MM.1S (cell line): ENCODE results near the gene GALNT15.
A peak's percentile ranks its signal among the peaks of the same experiment; 100 is the strongest.

Experiments
- DNase-seq: peaks from one replicate; pipeline ENCODE4 v3.0.0-alpha.2; 2015
- H2AFZ ChIP-seq: fragments of 300-600 bp; sonication (generic); 2 replicates; pipeline ENCODE4 v1.6.0; 2016; ENCODE audit warnings: antibody characterized with exemption, low read length
- H3F3A ChIP-seq: fragments of 300-600 bp; sonication (generic); 2 replicates; pipeline ENCODE4 v1.6.1; 2016; ENCODE audit warnings: mild to moderate bottlenecking, antibody characterized with exemption, low read length, moderate library complexity, mixed read lengths; ENCODE audit not compliant: insufficient read depth
- H3K27ac ChIP-seq: fragments of 300-600 bp; sonication (generic); 2 replicates; pipeline ENCODE4 v1.5.1; 2016; ENCODE audit warnings: mild to moderate bottlenecking, low read length
- H3K27me3 ChIP-seq: fragments of 300-600 bp; sonication (generic); replicated peaks from 2 replicates; pipeline ENCODE4 v1.6.0; 2016; ENCODE audit warnings: low read length; ENCODE audit not compliant: insufficient read depth
- H3K36me3 ChIP-seq: fragments of 300-600 bp; sonication (generic); replicated peaks from 2 replicates; pipeline ENCODE4 v1.6.1; 2016; ENCODE audit warnings: mild to moderate bottlenecking, low read length, mixed read lengths; ENCODE audit not compliant: insufficient read depth
- H3K4me1 ChIP-seq: fragments of 300-600 bp; sonication (generic); 2 replicates; pipeline ENCODE4 v1.6.1; 2016; ENCODE audit warnings: low read length, mixed read lengths
- H3K4me2 ChIP-seq: fragments of 300-600 bp; sonication (generic); 2 replicates; pipeline ENCODE4 v1.6.0; 2016; ENCODE audit warnings: low read depth, low read length
- H3K4me3 ChIP-seq: fragments of 300-600 bp; sonication (generic); 2 replicates; pipeline ENCODE4 v1.5.1; 2016; ENCODE audit warnings: low read length, mixed read lengths
- H3K79me2 ChIP-seq: fragments of 300-600 bp; sonication (generic); 2 replicates; pipeline ENCODE4 v1.6.1; 2016; ENCODE audit warnings: mixed run types, low read length, mixed read lengths
- H3K9ac ChIP-seq: fragments of 300-600 bp; sonication (generic); 2 replicates; pipeline ENCODE4 v1.6.1; 2016; ENCODE audit warnings: low read length, mixed read lengths
- H3K9me2 ChIP-seq: fragments of 300-600 bp; sonication (generic); replicated peaks from 2 replicates; pipeline ENCODE4 v1.6.1; 2016; ENCODE audit warnings: mild to moderate bottlenecking, low read length, mixed read lengths; ENCODE audit not compliant: insufficient read depth
- H3K9me3 ChIP-seq: fragments of 300-600 bp; sonication (generic); replicated peaks from 2 replicates; pipeline ENCODE4 v1.6.1; 2016; ENCODE audit warnings: mild to moderate bottlenecking, low read length, mixed read lengths; ENCODE audit not compliant: insufficient read depth
- H4K20me1 ChIP-seq: fragments of 300-600 bp; sonication (generic); 2 replicates; pipeline ENCODE4 v1.6.1; 2016; ENCODE audit warnings: mild to moderate bottlenecking, low read length, moderate library complexity, mixed read lengths; ENCODE audit not compliant: insufficient read depth
- CTCF ChIP-seq: fragments of 300-600 bp; sonication (generic); IDR thresholded peaks from 2 replicates; pipeline ENCODE4 v1.5.1; 2016; ENCODE audit warnings: antibody characterized with exemption, low read length, mixed read lengths
- EZH2 ChIP-seq: fragments of 300-600 bp; sonication (generic); optimal IDR thresholded peaks from 2 replicates; pipeline ENCODE3; 2017; ENCODE audit warnings: low read depth, mild to moderate bottlenecking, antibody characterized with exemption, low read length, mixed read lengths
- EZH2phosphoT487 ChIP-seq: fragments of 300-600 bp; sonication (generic); IDR thresholded peaks from 2 replicates; pipeline ENCODE4 v1.6.1; 2018; ENCODE audit warnings: antibody characterized with exemption, low read length

The GALNT15 gene

GRCh38 chr3:16200411-16200810, 25.9 kb downstream of the GALNT15 start:
- Histone ChIP-seq H3K9me3 (no peaks in the 10 kb centered on the region), H3K36me3 (no peaks in the 10 kb centered on the region), H3K27me3 (no peaks in the 10 kb centered on the region), H3K79me2 (no peaks in the 10 kb centered on the region), H3K4me2 (no peak overlapping the region), H2AFZ (no peak overlapping the region), H3F3A (no peaks in the 10 kb centered on the region), H3K27ac (no peak overlapping the region), H4K20me1 (no peaks in the 10 kb centered on the region), H3K4me3 (no peak overlapping the region), H3K4me1 (no peaks in the 10 kb centered on the region), H3K9ac (no peak overlapping the region), H3K9me2 (no peaks in the 10 kb centered on the region)
- TF ChIP-seq CTCF (no peak), EZH2phosphoT487 (no peak), EZH2 (no peak)
- DNase-seq = peak; percentile 13

- H3K9me3 ChIP-seq = no peaks in the 10 kb centered on the region
- no peaks in the 10 kb centered on the region for H3K9me2 ChIP-seq
- DNase-seq = no peak
- H3F3A ChIP-seq = no peaks in the 10 kb centered on the region
- no peak overlapping the region for H3K9ac ChIP-seq
- no peak overlapping the region for H2AFZ ChIP-seq
- H3K4me1 ChIP-seq = no peaks in the 10 kb centered on the region
- no peak overlapping the region for H3K4me2 ChIP-seq
- TF ChIP-seq EZH2phosphoT487 = no peak
- TF ChIP-seq EZH2 = no peak
- TF ChIP-seq CTCF = no peak
- no peaks in the 10 kb centered on the region for H3K27me3 ChIP-seq
- H3K36me3 ChIP-seq = no peaks in the 10 kb centered on the region
- H4K20me1 ChIP-seq = no peaks in the 10 kb centered on the region
- no peak overlapping the region for H3K27ac ChIP-seq
- no peak overlapping the region for H3K4me3 ChIP-seq
- H3K79me2 ChIP-seq = no peaks in the 10 kb centered on the region
Observed at GRCh38 chr3:16203031-16203430, 28.6 kb downstream of the GALNT15 start.

DNA sequence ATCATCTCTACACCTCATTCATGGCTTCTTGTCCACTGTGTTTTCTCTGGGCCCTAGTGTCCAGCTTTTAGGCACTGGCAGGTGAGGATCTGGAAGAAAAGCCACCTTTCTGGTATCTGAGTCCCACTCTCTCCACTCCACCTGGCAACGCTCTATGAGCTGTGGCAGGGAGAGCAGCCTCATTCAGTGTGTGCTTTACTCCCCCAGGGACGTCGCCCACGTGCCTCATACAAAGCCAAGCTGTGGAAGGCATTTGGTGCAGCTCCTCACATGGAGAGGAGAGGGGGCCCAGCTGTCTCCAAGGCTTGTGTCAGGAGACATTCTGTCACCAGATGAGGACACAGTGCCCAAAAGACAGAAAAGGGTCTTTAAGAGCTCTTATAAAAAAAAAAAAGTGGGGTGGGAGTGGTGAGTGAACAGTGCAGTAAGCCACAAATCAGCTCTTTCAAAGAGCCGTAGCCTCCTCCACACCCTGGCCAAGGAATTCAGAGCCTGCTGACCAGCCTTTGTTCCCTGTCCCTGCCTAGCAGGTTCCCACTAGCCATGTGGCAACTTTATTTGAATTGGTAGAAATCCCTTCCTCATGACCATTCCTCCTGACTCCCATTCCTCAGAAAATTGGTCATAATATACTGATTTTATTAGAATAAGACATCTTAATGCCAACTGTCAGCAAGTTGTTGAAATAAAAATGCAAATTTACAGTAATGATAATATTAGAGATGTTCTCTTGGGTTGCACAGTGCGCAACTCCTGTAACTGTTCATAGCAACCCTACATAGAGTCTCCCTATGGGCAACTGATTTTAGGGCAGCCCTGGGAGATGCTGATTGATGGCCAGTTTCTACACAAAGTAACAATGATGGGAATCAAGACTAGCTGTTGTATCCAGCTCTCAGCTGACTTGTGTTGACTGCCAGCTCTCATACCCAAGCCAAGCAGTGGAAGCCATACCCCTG, 29.5 kb downstream of the GALNT15 start:
- Histone ChIP-seq H3K4me3 (no peak overlapping the region), H3K36me3 (no peaks in the 10 kb centered on the region), H3K27me3 (no peaks in the 10 kb centered on the region), H3K27ac (no peak overlapping the region), H3K9me3 (no peaks in the 10 kb centered on the region), H3K9ac (no peak overlapping the region), H3K9me2 (no peaks in the 10 kb centered on the region), H4K20me1 (no peaks in the 10 kb centered on the region), H3K4me1 (no peaks in the 10 kb centered on the region), H2AFZ (no peak overlapping the region), H3K79me2 (no peaks in the 10 kb centered on the region), H3F3A (no peaks in the 10 kb centered on the region), H3K4me2 (no peak overlapping the region)
- TF ChIP-seq EZH2 (no peak), CTCF (no peak), EZH2phosphoT487 (no peak)
- no peak for DNase-seq
